PC-3 (cell line): Measurements from ENCODE around the gene CDRT4. TPM values are rescaled to one million over a fixed set of nuclear protein-coding genes. Genes with fewer than 3 reads are reported as not detected.

Experiments
- ATAC-seq: fragments of 200-7000 bp; cut with Tn5 transposase; 2 replicates; pipeline ENCODE4 v1.9.1; 2020; ENCODE audit warnings: mild to moderate bottlenecking, moderate library complexity
- BruUV-seq: library from RNA; stranded (reverse); fragments of 400-500 nt; replicated peaks from 2 replicates; lab custom pipeline; 2021; lab: Mats Ljungman, UMichigan
- CTCF ChIA-PET: fragments of 300-600 bp; sonication (Branson Sonifier 250); formaldehyde crosslinking; loops from one replicate; lab custom pipeline; 2022; ENCODE audit warnings: antibody characterized with exemption; lab: Charles Lee
- POLR2A ChIA-PET: fragments of 300-600 bp; sonication (Branson Sonifier 250); formaldehyde crosslinking; loops from one replicate; lab custom pipeline; 2022; ENCODE audit warnings: antibody characterized with exemption; ENCODE audit not compliant: unreplicated experiment; lab: Charles Lee
- DNase-seq: peaks from one replicate; pipeline ENCODE4 v3.0.0-alpha.2; 2015
- H2AFZ ChIP-seq: fragments of 300-600 bp; sonication (generic); 2 replicates; pipeline ENCODE4 v1.6.0; 2016; ENCODE audit warnings: antibody characterized with exemption, low read length
- H3F3A ChIP-seq: fragments of 300-600 bp; sonication (generic); one replicate; pipeline ENCODE4 v1.6.0; 2017; ENCODE audit warnings: antibody characterized with exemption, low read length, control low read depth, mild to moderate bottlenecking; ENCODE audit not compliant: unreplicated experiment
- H3K27ac ChIP-seq: fragments of 300-600 bp; sonication (generic); 2 replicates; pipeline ENCODE4 v1.5.1; 2016; ENCODE audit warnings: mild to moderate bottlenecking, low read length
- H3K27me3 ChIP-seq: fragments of 300-600 bp; sonication (generic); 2 replicates; pipeline ENCODE4 v1.6.1; 2016; ENCODE audit warnings: low read length, mixed read lengths
- H3K36me3 ChIP-seq: fragments of 300-600 bp; sonication (generic); 2 replicates; pipeline ENCODE4 v1.6.1; 2016; ENCODE audit warnings: low read depth, mixed run types, low read length, mixed read lengths
- H3K4me1 ChIP-seq: fragments of 300-600 bp; sonication (generic); 2 replicates; pipeline ENCODE4 v1.5.1; 2016; ENCODE audit warnings: low read length; ENCODE audit not compliant: insufficient read depth
- H3K4me2 ChIP-seq: fragments of 300-600 bp; sonication (generic); 2 replicates; pipeline ENCODE4 v1.6.0; 2016; ENCODE audit warnings: low read length
- H3K4me3 ChIP-seq: fragments of 300-600 bp; sonication (generic); 2 replicates; pipeline ENCODE4 v1.5.1; 2016; ENCODE audit warnings: mild to moderate bottlenecking, low read length, mixed read lengths
- H3K79me2 ChIP-seq: fragments of 300-600 bp; sonication (generic); 2 replicates; pipeline ENCODE4 v1.6.1; 2017; ENCODE audit warnings: low read length, mixed read lengths
- H3K9ac ChIP-seq: fragments of 300-600 bp; sonication (generic); 2 replicates; pipeline ENCODE4 v1.6.0; 2016; ENCODE audit warnings: mild to moderate bottlenecking, low read length
- H3K9me2 ChIP-seq: fragments of 300-600 bp; sonication (generic); replicated peaks from 2 replicates; pipeline ENCODE4 v1.6.1; 2016; ENCODE audit warnings: mixed run types, low read length, mixed read lengths
- H3K9me3 ChIP-seq: fragments of 300-600 bp; sonication (generic); 2 replicates; pipeline ENCODE4 v1.6.1; 2016; ENCODE audit warnings: low read length, mixed read lengths
- H4K20me1 ChIP-seq: fragments of 300-600 bp; sonication (generic); 2 replicates; pipeline ENCODE4 v1.6.1; 2016; ENCODE audit warnings: low read length, mixed read lengths
- EZH2 ChIP-seq: fragments of 300-600 bp; sonication (generic); IDR thresholded peaks from one replicate; pipeline ENCODE4 v1.6.1; 2017; ENCODE audit warnings: antibody characterized with exemption, mild to moderate bottlenecking, low read length; ENCODE audit not compliant: unreplicated experiment
- EZH2phosphoT487 ChIP-seq: fragments of 300-600 bp; sonication (generic); IDR thresholded peaks from 2 replicates; pipeline ENCODE4 v1.6.1; 2018; ENCODE audit warnings: mild to moderate bottlenecking, antibody characterized with exemption, low read length, borderline replicate concordance
- intact Hi-C: fragments of 100-400 bp; cut with micrococcal nuclease; formaldehyde crosslinking; loops from 2 replicates; pipeline ENCODE4 v1.9.0; 2023
- total RNA-seq: library from RNA; depleted of rRNA; stranded (reverse); fragments of >200 nt; gene quantifications from 2 replicates; pipeline ENCODE4 v1.2.3, GENCODE V29; 2014
- TF ChIP-seq, protein P1 (sequence below): fragments of 300-600 bp; sonication (generic); conservative IDR thresholded peaks from 2 replicates; pipeline ENCODE4 v1.5.1; 2017; ENCODE audit warnings: antibody characterized with exemption, low read depth, mild to moderate bottlenecking, low read length

Gene CDRT4
- total RNA-seq, 1 experiment from 2014 or later = 5.0 TPM

DNA sequence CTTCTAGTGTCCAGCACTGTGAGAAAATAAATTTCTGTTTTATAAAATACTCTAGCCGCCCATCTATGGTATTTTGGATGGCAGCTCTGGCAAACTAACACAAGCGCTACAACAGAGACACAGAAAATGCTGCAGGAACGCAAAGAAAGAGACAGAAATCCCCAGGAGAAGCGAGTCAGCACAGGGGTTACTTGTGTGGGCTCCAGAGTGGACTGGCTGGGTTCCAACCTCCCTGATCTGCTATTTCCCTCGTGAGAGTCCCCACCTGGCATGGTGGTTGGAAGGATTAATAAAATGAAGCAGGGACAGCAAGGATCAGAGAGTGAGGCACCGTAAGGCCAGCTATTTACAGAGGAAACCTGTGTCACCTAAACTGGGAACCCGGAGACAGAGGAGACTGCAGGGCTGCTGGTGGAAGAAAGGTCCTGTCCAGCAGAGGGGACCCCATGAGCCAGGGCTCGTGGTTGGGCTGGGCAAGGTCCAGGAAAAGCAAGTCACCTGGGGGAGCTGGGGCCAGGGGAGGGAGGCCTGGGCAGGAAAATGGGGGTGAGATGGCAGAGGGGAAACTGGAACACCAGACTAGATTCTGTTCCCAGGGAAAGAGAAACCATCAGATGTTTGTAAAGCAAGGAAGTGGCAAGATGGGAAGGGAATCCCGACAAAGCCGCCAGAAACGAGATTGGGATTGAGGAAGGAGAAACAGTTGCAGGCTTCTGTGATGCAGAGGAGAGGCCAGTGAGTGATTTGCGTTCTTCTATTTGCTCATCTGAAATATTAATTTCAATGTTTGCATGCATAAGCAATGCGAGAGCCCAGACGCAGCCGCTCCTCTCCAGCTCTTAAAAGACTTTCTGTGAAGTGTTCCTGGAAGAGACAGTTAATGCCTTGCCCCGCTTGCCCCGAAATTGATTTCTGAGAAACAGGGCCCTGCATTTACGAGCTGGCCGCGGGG, 63.0 kb downstream of the CDRT4 start:
- no peaks in the 10 kb centered on the region for H3F3A ChIP-seq
- H3K27me3 ChIP-seq = no peaks in the 10 kb centered on the region
- no peak for TF ChIP-seq EZH2phosphoT487
- TF ChIP-seq, protein P1, sequence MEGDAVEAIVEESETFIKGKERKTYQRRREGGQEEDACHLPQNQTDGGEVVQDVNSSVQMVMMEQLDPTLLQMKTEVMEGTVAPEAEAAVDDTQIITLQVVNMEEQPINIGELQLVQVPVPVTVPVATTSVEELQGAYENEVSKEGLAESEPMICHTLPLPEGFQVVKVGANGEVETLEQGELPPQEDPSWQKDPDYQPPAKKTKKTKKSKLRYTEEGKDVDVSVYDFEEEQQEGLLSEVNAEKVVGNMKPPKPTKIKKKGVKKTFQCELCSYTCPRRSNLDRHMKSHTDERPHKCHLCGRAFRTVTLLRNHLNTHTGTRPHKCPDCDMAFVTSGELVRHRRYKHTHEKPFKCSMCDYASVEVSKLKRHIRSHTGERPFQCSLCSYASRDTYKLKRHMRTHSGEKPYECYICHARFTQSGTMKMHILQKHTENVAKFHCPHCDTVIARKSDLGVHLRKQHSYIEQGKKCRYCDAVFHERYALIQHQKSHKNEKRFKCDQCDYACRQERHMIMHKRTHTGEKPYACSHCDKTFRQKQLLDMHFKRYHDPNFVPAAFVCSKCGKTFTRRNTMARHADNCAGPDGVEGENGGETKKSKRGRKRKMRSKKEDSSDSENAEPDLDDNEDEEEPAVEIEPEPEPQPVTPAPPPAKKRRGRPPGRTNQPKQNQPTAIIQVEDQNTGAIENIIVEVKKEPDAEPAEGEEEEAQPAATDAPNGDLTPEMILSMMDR = no peak
- TF ChIP-seq EZH2 = no peak
- H4K20me1 ChIP-seq = no peaks in the 10 kb centered on the region
- H2AFZ ChIP-seq = no peak overlapping the region
- ChIA-PET CTCF (no interaction called here), POLR2A (no interaction called here)
- no peak for DNase-seq
- ATAC-seq = no peak
- H3K9me3 ChIP-seq = no peaks in the 10 kb centered on the region
- no peak overlapping the region for H3K27ac ChIP-seq
- intact Hi-C loops = no loop called here
- no peaks in the 10 kb centered on the region for H3K36me3 ChIP-seq
- H3K4me2 ChIP-seq = no peak overlapping the region
- H3K9me2 ChIP-seq = no peaks in the 10 kb centered on the region
- BruUV-seq = no TSS peak
- peaks cover 15% of the 10 kb centered on the region for H3K4me1 ChIP-seq
- H3K4me3 ChIP-seq = no peak overlapping the region
- no peak overlapping the region for H3K9ac ChIP-seq
- no peaks in the 10 kb centered on the region for H3K79me2 ChIP-seq

DNA sequence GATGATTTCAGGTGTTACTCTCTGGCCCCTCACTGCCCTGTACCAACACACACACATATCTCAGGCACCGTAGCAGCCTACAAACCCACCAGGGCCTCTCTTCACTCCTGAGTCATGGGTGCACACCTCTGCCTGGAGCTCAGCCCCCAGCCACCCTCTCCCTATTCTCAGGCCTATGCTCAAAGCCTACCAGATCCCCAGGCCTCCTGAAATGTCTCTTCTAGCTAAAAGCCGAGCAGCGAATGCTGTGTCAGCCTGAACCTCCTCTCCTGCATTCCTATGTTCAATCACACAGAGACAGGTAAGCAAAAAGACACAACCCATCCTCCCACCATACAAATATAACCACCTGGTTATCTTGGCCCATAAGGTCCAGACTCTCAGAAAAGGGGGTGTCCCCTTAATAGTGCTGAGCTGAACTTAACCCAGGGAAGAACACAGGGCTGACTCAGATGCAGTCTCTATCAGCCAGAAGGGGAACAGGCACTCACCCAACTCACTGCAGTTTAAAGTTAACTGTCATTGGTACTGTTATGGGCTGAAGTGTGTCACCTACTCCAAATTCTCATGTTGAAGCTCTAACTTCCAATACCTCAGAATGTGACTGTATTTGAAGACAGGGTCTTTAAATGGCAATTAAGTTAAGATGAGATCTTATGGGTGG, 64.0 kb downstream of the CDRT4 start:
- no peak for DNase-seq
- no TSS peak for BruUV-seq
- CTCF ChIA-PET = no interaction called here

More for the DNA sequence above, 64.0 kb downstream of the CDRT4 start:
- Histone ChIP-seq H3K27me3 (no peaks in the 10 kb centered on the region), H3K27ac (no peak overlapping the region), H3K36me3 (no peaks in the 10 kb centered on the region), H3K79me2 (no peaks in the 10 kb centered on the region), H3K9me3 (no peaks in the 10 kb centered on the region), H3K9ac (no peak overlapping the region), H3K4me1 (peaks cover 19% of the 10 kb centered on the region), H3K9me2 (no peaks in the 10 kb centered on the region), H3K4me2 (no peak overlapping the region), H4K20me1 (no peaks in the 10 kb centered on the region), H2AFZ (no peak overlapping the region), H3F3A (no peaks in the 10 kb centered on the region), H3K4me3 (no peak overlapping the region)
- no peak for ATAC-seq
- TF ChIP-seq, protein P1 = no peak
- no peak for TF ChIP-seq EZH2
- TF ChIP-seq EZH2phosphoT487 = no peak
- POLR2A ChIA-PET = no interaction called here
- intact Hi-C loops = no loop called here
